PFSK-1 (cell line): ENCODE measurements around the gene OSBPL10.

Experiments
- FOXP2 ChIP-seq: optimal IDR thresholded peaks from 2 replicates; pipeline ENCODE3; 2011; ENCODE audit warnings: borderline replicate concordance, control low read depth, inconsistent platforms; ENCODE audit not compliant: insufficient read depth; ENCODE audit errors: extremely low read length, extremely low read depth
- POLR2AphosphoS5 ChIP-seq: IDR thresholded peaks from 2 replicates; pipeline ENCODE4 v1.6.1; 2012; ENCODE audit warnings: low read depth, mild to moderate bottlenecking, control low read depth, low read length, moderate library complexity
- SIN3A ChIP-seq: IDR thresholded peaks from 2 replicates; pipeline ENCODE4 v1.6.1; 2012; ENCODE audit warnings: mild to moderate bottlenecking, low read length, moderate library complexity, borderline replicate concordance; ENCODE audit not compliant: insufficient read depth
- TAF1 ChIP-seq: IDR thresholded peaks from 2 replicates; pipeline ENCODE4 v1.6.1; 2012; ENCODE audit warnings: low read length, control low read depth, borderline replicate concordance; ENCODE audit not compliant: insufficient read depth
- TF ChIP-seq, protein P1 (sequence below), 2 experiments: IDR thresholded peaks; 2 replicates each; pipeline versions ENCODE4 v1.6.1 to v1.8.0; 2011 to 2012; ENCODE audit warnings: low read depth in 2 of 2, low read length in 2 of 2, control low read depth in 1 of 2, inconsistent platforms in 1 of 2, mild to moderate bottlenecking in 1 of 2, moderate library complexity in 1 of 2; ENCODE audit not compliant: insufficient read depth in 1 of 2

The OSBPL10 gene

GRCh38 chr3:31993843-31994242, 12.8 kb upstream of the OSBPL10 start:
- TF ChIP-seq POLR2AphosphoS5 (no peak), TAF1 (no peak), SIN3A (no peak), FOXP2 (no peak)
- TF ChIP-seq, protein P1, sequence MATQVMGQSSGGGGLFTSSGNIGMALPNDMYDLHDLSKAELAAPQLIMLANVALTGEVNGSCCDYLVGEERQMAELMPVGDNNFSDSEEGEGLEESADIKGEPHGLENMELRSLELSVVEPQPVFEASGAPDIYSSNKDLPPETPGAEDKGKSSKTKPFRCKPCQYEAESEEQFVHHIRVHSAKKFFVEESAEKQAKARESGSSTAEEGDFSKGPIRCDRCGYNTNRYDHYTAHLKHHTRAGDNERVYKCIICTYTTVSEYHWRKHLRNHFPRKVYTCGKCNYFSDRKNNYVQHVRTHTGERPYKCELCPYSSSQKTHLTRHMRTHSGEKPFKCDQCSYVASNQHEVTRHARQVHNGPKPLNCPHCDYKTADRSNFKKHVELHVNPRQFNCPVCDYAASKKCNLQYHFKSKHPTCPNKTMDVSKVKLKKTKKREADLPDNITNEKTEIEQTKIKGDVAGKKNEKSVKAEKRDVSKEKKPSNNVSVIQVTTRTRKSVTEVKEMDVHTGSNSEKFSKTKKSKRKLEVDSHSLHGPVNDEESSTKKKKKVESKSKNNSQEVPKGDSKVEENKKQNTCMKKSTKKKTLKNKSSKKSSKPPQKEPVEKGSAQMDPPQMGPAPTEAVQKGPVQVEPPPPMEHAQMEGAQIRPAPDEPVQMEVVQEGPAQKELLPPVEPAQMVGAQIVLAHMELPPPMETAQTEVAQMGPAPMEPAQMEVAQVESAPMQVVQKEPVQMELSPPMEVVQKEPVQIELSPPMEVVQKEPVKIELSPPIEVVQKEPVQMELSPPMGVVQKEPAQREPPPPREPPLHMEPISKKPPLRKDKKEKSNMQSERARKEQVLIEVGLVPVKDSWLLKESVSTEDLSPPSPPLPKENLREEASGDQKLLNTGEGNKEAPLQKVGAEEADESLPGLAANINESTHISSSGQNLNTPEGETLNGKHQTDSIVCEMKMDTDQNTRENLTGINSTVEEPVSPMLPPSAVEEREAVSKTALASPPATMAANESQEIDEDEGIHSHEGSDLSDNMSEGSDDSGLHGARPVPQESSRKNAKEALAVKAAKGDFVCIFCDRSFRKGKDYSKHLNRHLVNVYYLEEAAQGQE (IDR thresholded peaks at IDR 0.05; ENCODE audit: insufficient read depth in 1 of 2, low read depth in 2 of 2, low read length in 2 of 2), result no peak

GRCh38 chr3:31988271-31988670, 7.2 kb upstream of the OSBPL10 start:
- TF ChIP-seq FOXP2, result no peak
- TF ChIP-seq SIN3A, result no peak
- TF ChIP-seq TAF1, result no peak
- TF ChIP-seq, protein P1 (IDR thresholded peaks at IDR 0.05; ENCODE audit: insufficient read depth in 1 of 2, low read depth in 2 of 2, low read length in 2 of 2), result no peak
- TF ChIP-seq POLR2AphosphoS5, result no peak

DNA sequence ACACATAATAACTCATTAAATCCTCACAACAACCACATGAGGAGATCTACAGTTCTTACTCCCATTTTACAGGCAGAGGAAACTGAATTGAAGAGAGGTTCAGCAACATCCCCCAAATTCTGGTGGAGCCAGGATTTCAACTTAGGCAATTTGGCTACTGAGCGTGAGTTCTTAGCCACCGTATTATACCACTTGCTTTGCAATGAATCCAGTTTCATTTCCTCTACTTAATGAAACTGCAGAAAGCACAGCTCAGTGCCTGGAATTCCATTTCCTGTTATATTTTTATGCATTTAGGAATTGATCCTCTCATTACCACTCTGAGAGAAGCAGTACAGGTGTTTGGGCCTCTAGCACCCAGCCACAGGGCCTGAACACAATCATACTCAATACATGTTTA, 4.8 kb upstream of the OSBPL10 start:
- no peak for TF ChIP-seq TAF1
- no peak for TF ChIP-seq SIN3A
- TF ChIP-seq, protein P1 (IDR thresholded peaks at IDR 0.05; ENCODE audit: insufficient read depth in 1 of 2, low read depth in 2 of 2, low read length in 2 of 2), result no peak
- TF ChIP-seq FOXP2, result no peak
- no peak for TF ChIP-seq POLR2AphosphoS5

DNA sequence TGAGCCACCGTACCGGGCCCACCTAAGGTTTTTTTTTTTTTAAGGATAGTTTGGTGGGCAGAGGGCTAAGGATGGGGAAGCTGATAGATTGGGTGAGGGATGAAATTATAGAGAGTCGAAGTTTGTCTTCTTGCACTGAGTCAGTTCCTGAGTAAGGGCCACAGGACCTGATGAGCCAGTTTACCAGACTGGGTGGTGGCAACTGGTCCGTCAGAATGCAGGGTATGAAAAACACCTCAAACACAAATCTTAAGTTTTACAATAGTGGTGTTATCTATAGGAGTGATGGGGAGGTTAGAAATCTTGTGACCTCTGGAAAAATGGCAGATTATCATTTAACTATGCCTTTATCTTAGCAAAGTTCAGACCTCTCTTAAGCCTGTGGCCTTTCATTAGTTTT, 3.3 kb upstream of the OSBPL10 start:
- TF ChIP-seq TAF1 (no peak), POLR2AphosphoS5 (no peak), FOXP2 (no peak), SIN3A (no peak)
- TF ChIP-seq, protein P1 (IDR thresholded peaks at IDR 0.05; ENCODE audit: insufficient read depth in 1 of 2, low read depth in 2 of 2, low read length in 2 of 2), result no peak
